Astrocyte (in vitro differentiated cells and primary cell): Measurements from ENCODE around the gene ST6GALNAC3.

Experiments
- EZH2 ChIP-seq: IDR thresholded peaks from 2 replicates; pipeline ENCODE4 v1.6.1; 2012; ENCODE audit warnings: mild to moderate bottlenecking, low read length, inconsistent platforms; ENCODE audit not compliant: insufficient read depth
- TF ChIP-seq, protein P1 (sequence below): IDR thresholded peaks from 2 replicates; pipeline ENCODE4 v1.5.1; 2011; ENCODE audit warnings: low read depth, mild to moderate bottlenecking, inconsistent platforms, low read length, moderate library complexity; ENCODE audit not compliant: insufficient read depth

DNA sequence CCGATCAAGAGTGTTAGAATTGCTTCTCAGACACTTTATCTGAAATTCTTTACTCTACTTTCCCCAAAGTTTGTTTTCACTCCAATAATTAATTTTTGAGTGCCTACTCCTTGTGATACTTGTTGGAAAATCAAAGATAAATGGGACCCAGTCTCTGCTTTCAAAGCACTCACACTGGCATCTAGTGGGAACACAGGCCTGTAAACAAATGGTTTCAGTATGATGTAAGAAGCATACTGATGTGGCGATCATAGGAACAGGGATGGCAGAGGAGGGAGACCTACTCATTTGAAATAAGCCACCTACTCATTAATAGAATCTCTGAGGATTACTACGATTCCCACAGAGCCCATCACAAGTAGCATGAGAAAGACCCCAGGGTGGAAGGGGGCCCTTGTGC is 519.1 kb downstream of the ST6GALNAC3 start:
- TF ChIP-seq, protein P1, sequence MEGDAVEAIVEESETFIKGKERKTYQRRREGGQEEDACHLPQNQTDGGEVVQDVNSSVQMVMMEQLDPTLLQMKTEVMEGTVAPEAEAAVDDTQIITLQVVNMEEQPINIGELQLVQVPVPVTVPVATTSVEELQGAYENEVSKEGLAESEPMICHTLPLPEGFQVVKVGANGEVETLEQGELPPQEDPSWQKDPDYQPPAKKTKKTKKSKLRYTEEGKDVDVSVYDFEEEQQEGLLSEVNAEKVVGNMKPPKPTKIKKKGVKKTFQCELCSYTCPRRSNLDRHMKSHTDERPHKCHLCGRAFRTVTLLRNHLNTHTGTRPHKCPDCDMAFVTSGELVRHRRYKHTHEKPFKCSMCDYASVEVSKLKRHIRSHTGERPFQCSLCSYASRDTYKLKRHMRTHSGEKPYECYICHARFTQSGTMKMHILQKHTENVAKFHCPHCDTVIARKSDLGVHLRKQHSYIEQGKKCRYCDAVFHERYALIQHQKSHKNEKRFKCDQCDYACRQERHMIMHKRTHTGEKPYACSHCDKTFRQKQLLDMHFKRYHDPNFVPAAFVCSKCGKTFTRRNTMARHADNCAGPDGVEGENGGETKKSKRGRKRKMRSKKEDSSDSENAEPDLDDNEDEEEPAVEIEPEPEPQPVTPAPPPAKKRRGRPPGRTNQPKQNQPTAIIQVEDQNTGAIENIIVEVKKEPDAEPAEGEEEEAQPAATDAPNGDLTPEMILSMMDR, result no peak
- no peak for TF ChIP-seq EZH2
